Measurements from ENCODE around the gene STARD5.

STARD5 gene

DNA sequence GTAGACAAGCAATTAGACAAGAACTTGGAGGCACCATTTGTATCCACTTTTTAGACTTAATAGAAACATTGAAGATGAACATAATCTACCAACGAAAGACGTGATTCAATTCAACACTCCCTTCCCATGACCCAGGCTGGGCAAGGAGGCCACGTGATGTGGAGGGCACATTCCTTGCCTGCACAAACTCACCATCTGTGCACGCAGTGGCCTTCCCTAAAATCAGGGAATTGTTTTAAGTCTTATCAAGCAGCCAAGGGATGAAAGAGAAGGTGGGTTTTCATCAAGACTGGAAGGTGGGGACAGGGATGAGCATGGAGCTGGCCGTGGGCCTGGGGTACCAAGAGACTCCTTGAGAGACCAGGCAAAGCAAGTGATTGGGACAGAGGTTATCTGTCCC, 13.5 kb downstream of the STARD5 start:
- DNase-seq = no peak

GRCh38 chr15:81309647-81310450, 14.1 kb downstream of the STARD5 start:
- DNase-seq = no peak

- no peak for DNase-seq
These were observed 15.7 kb downstream of the STARD5 start for GRCh38 chr15:81308260-81308659.

DNA sequence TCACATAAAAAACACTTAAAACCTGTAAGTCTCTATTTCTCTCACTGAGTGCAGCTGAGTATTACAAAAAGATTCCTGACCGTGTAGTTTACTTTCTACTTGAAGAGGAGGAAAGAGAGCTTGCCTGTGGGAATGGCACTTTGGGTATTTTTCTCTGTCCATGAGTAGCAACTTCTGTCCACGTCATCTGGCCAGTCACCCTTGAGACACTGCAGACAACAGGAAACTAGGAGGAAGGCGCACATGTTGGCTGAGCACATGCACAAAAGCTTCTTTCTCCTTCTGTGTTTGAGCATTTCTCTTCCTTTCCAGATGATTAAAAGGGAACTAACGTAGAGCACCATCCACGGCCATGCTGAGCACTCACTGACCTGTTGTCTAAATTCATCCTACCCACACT, 19.7 kb downstream of the STARD5 start:
- no peak for DNase-seq

DNA sequence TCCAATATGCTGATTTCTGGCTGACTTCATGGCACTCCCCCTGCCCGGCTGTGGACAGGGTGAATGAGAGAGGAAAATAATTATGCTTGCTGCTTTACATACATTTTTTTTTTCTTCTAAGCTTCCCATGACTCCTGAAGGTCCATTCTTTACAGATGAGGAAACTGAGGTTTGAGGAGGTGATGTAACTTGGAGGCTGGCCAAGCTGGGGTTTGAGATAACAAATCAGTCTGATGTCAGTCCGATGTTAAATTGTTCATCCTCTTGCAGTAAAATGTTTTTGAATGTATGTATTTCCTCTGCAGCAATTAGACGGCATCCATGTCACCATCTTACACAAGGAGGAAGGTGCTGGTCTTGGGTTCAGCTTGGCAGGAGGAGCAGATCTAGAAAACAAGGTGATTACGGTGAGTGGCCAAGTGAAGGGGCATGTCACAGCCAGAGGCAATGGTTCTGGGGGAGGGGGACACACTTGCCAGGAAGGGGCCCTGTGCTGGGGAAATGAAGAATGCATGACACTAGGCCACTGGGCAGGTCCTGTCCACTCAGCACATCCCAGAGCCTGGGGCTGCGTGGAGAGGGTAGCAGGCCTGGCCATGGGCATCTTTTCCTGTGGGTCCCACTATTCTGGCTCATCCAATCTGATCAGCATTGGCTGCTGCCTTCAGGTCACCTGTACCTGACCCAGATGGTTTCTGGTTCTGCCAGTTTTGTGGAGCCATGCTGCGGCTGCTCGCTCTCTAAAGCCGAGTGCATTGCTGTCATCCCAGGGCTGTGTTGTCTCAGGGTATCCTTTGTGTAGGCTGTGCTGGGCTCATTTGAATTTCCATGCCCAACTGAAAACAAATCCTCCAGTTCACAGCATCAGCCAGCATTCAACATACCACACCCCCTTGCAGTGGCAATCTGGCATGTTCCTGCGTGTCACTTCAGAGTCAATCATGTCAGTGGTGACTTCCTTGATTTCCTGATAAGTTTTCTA, 20.4 kb downstream of the STARD5 start:
- DNase-seq = no peak

- no peak for DNase-seq
These were observed 21.2 kb downstream of the STARD5 start for GRCh38 chr15:81302701-81303109.

GRCh38 chr15:81301815-81302399, 22.0 kb downstream of the STARD5 start:
- no peak for DNase-seq

GRCh38 chr15:81301385-81301784, 22.6 kb downstream of the STARD5 start:
- no peak for DNase-seq

GRCh38 chr15:81299630-81300273, 24.2 kb downstream of the STARD5 start:
- DNase-seq = no peak

DNA sequence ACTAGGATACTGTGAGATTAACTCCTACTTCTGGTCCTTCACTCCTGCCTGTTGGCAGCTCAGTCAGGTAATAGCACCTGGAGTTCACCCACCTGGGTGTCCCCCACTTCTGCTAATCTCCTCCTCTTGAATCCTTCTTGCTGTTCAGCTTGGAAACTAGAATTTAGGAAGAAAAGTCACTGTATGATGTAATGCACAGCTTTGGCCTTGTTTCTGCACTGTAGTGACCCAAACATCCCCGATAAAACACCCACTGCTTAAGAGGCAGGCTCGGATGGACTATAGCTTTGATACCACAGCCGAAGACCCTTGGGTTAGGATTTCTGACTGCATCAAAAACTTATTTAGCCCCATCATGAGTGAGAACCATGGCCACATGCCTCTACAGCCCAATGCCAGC, 24.8 kb downstream of the STARD5 start:
- DNase-seq = no peak

DNA sequence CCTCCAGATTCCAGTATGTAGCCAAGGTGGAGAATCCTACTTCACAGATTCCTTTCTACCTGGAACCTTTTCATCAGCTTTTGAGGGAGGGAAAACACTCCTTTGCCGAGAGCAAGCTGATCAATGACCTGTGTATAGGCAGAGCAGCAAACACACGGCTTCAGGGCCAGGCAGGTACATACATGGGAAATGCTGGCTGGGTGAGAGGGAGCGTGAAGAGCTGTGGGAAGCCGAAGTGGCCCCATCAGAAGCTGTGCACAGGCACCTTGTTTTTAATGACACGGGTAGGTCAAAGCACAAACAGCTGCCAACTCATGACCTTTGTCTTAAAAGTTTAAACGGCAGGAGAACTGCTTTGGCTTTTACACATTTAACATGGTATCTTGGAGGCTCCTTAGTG, 25.3 kb downstream of the STARD5 start:
- no peak for DNase-seq

- no peak for DNase-seq
These were observed 26.1 kb downstream of the STARD5 start for GRCh38 chr15:81297603-81298575.

DNA sequence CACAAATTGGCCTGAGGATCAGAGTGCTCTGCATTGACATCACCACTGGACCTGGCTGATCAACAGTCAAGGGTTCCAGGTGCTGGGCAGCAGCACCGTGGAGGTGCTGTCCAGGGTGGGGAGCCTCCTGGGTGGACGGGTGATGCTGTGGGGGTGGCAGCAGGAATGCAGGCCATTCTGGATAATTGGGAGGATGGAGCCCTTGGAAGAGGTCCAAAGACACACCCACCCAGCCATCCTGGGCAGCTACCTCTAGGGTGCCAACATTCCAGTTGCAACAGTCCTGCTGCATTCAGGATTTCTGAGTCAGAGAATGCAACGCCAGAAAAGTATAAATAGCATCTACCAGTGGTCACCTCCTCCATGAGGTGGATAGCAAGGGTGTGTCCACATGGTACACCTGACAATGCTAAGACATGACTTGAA, 26.8 kb downstream of the STARD5 start:
- DNase-seq = no peak

GRCh38 chr15:81296673-81297072, 27.3 kb downstream of the STARD5 start:
- DNase-seq = no peak

GRCh38 chr15:81296186-81296585, 27.8 kb downstream of the STARD5 start:
- no peak for DNase-seq

GRCh38 chr15:81295486-81296121, 28.3 kb downstream of the STARD5 start:
- DNase-seq = no peak

DNA sequence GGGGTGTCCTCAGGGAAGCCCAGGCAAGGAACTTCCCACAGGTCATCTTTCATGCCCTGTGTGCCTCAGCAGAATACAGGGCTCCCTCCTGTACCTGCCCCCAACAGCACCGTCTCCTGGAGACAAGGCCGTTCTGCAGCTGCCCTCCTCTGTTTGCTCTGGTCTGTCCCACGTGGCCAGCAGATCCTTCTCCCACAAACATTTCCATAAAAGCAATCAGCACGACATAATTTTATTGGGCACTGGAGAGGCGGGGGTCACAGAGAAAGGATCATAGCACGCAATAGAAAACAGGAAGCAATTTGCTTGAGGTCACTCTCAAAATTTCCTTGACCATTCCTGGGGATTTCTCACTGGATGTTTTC, 29.4 kb downstream of the STARD5 start:
- DNase-seq = no peak

GRCh38 chr15:81293728-81294515, 30.0 kb downstream of the STARD5 start:
- no peak for DNase-seq

DNA sequence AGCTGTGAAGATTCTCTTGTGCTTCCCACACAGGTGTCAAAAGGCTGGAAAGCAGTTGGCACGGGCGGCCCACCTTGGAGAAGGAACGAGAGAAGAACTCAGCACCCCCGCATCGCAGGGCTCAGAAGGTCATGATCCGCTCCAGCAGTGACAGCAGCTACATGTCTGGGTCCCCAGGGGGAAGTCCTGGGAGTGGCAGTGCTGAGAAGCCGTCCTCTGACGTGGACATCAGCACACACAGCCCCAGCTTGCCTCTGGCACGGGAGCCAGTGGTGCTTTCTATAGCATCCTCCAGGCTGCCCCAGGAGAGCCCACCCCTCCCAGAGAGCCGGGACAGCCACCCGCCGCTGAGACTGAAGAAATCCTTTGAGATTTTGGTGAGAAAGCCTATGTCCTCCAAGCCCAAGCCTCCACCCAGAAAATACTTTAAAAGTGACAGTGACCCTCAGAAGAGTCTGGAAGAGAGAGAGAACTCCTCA, 31.4 kb downstream of the STARD5 start:
- no peak for DNase-seq

- no peak for DNase-seq
These were observed 31.9 kb downstream of the STARD5 start for GRCh38 chr15:81291916-81292522.

All from islet precursor cell (in vitro differentiated cells).